Panc1 (cell line): ENCODE results near the gene SURF4.

Experiments used
- CTCF ChIP-seq: fragments of 450-650 bp; IDR thresholded peaks from 2 replicates; pipeline ENCODE4 v1.5.1; 2017; ENCODE audit warnings: mild to moderate bottlenecking
- POLR2AphosphoS5 ChIP-seq: IDR thresholded peaks from 2 replicates; pipeline ENCODE4 v1.6.1; 2012; ENCODE audit warnings: mild to moderate bottlenecking, low read depth, low read length, moderate library complexity
- SIN3A ChIP-seq: IDR thresholded peaks from 2 replicates; pipeline ENCODE4 v1.6.1; 2012; ENCODE audit warnings: low read depth, mild to moderate bottlenecking, low read length, moderate library complexity, borderline replicate concordance; ENCODE audit not compliant: insufficient read depth
- TCF7L2 ChIP-seq: IDR thresholded peaks from 2 replicates; pipeline ENCODE4 v1.6.1; 2011; ENCODE audit warnings: mild to moderate bottlenecking, low read depth, low read length, inconsistent platforms
- TF ChIP-seq, protein P1 (sequence below), 2 experiments: IDR thresholded peaks; 2 replicates each; pipeline ENCODE4 v1.6.1; 2011 to 2012; ENCODE audit warnings: low read depth in 2 of 2, control low read depth in 1 of 2, low read length in 1 of 2, mild to moderate bottlenecking in 1 of 2, moderate library complexity in 1 of 2; ENCODE audit not compliant: insufficient read depth in 1 of 2

- TF ChIP-seq POLR2AphosphoS5: no peak
- no peak for TF ChIP-seq CTCF
- TF ChIP-seq, protein P1, sequence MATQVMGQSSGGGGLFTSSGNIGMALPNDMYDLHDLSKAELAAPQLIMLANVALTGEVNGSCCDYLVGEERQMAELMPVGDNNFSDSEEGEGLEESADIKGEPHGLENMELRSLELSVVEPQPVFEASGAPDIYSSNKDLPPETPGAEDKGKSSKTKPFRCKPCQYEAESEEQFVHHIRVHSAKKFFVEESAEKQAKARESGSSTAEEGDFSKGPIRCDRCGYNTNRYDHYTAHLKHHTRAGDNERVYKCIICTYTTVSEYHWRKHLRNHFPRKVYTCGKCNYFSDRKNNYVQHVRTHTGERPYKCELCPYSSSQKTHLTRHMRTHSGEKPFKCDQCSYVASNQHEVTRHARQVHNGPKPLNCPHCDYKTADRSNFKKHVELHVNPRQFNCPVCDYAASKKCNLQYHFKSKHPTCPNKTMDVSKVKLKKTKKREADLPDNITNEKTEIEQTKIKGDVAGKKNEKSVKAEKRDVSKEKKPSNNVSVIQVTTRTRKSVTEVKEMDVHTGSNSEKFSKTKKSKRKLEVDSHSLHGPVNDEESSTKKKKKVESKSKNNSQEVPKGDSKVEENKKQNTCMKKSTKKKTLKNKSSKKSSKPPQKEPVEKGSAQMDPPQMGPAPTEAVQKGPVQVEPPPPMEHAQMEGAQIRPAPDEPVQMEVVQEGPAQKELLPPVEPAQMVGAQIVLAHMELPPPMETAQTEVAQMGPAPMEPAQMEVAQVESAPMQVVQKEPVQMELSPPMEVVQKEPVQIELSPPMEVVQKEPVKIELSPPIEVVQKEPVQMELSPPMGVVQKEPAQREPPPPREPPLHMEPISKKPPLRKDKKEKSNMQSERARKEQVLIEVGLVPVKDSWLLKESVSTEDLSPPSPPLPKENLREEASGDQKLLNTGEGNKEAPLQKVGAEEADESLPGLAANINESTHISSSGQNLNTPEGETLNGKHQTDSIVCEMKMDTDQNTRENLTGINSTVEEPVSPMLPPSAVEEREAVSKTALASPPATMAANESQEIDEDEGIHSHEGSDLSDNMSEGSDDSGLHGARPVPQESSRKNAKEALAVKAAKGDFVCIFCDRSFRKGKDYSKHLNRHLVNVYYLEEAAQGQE (IDR thresholded peaks at IDR 0.05; ENCODE audit: insufficient read depth in 1 of 2, low read depth in 2 of 2, low read length in 1 of 2): no peak
- no peak for TF ChIP-seq SIN3A
- no peak for TF ChIP-seq TCF7L2
Measured at GRCh38 chr9:133341369-133342068, 34.3 kb downstream of the SURF4 start.
